CD8-positive, alpha-beta memory T cell (primary cell): ENCODE results near the gene AUTS2. TPM values are rescaled to one million over a fixed set of nuclear protein-coding genes. Genes with fewer than 3 reads are reported as not detected.

Source experiments
- CTCF ChIA-PET: fragments of 350-600 bp; sonication (Branson Sonifier 250); formaldehyde crosslinking; loops from one replicate; lab custom pipeline; 2021; ENCODE audit warnings: antibody characterized with exemption; lab: Charles Lee
- POLR2A ChIA-PET: fragments of 350-600 bp; sonication (Branson Sonifier 250); formaldehyde crosslinking; loops from one replicate; lab custom pipeline; 2021; ENCODE audit warnings: antibody characterized with exemption; lab: Charles Lee
- DNase-seq, 5 donors: peaks; one replicate each; pipeline versions ENCODE4 v3.0.0 to v3.0.0-alpha.2; 2020 to 2022; ENCODE audit warnings: mixed read lengths in 1 of 5
- H3K27ac ChIP-seq: one replicate; pipeline ENCODE4 v1.7.0; 2013; ENCODE audit warnings: low read depth, mild to moderate bottlenecking, low read length, moderate library complexity
- H3K27me3 ChIP-seq: 2 replicates; pipeline ENCODE4 v1.7.0; 2013; ENCODE audit warnings: low read length, mild to moderate bottlenecking; ENCODE audit not compliant: insufficient read depth, poor library complexity, severe bottlenecking
- H3K36me3 ChIP-seq: 2 replicates; pipeline ENCODE4 v1.7.0; 2013; ENCODE audit warnings: mild to moderate bottlenecking, low read length, moderate library complexity; ENCODE audit not compliant: insufficient read depth
- H3K4me1 ChIP-seq: 2 replicates; pipeline ENCODE4 v1.7.0; 2013; ENCODE audit warnings: mild to moderate bottlenecking, low read length, moderate library complexity; ENCODE audit not compliant: insufficient read depth
- H3K4me3 ChIP-seq: 2 replicates; pipeline ENCODE4 v1.7.0; 2013; ENCODE audit warnings: mild to moderate bottlenecking, low read length
- H3K9me3 ChIP-seq: 2 replicates; pipeline ENCODE4 v1.7.0; 2013; ENCODE audit warnings: mild to moderate bottlenecking, low read length
- H3K27ac Mint-ChIP-seq, 8 donors: one replicate each; pipeline ENCODE4 v1.8.0; 2020 to 2021; ENCODE audit warnings: mixed read lengths in 8 of 8, mild to moderate bottlenecking in 6 of 8, inconsistent platforms in 3 of 8, moderate library complexity in 3 of 8
- H3K27me3 Mint-ChIP-seq, 2 donors: one replicate each; pipeline ENCODE4 v1.8.0; 2020 to 2021; ENCODE audit warnings: mixed read lengths in 2 of 2, mild to moderate bottlenecking in 1 of 2, moderate library complexity in 1 of 2
- H3K36me3 Mint-ChIP-seq, 3 donors: one replicate each; pipeline ENCODE4 v1.8.0; 2020 to 2021; ENCODE audit warnings: mixed read lengths in 3 of 3, inconsistent platforms in 1 of 3, mild to moderate bottlenecking in 1 of 3
- H3K4me1 Mint-ChIP-seq, 3 donors: one replicate each; pipeline ENCODE4 v1.8.0; 2020 to 2021; ENCODE audit warnings: mixed read lengths in 3 of 3, inconsistent platforms in 1 of 3, mild to moderate bottlenecking in 1 of 3
- H3K4me3 Mint-ChIP-seq, 7 donors: one replicate each; pipeline ENCODE4 v1.8.0; 2020 to 2021; ENCODE audit warnings: mixed read lengths in 7 of 7, mild to moderate bottlenecking in 6 of 7, moderate library complexity in 4 of 7, inconsistent platforms in 2 of 7
- H3K9me3 Mint-ChIP-seq, 5 donors: one replicate each; pipeline ENCODE4 v1.8.0; 2020 to 2022; ENCODE audit warnings: mixed read lengths in 5 of 5, mild to moderate bottlenecking in 3 of 5, moderate library complexity in 2 of 5, inconsistent platforms in 1 of 5
- polyA plus RNA-seq: library from polyadenylated mRNA; unstranded; fragments of 300-500 nt; fragmentation: Illumina TruSeq; gene quantifications from one replicate; pipeline ENCODE4 v1.2.3, GENCODE V29; 2021
- total RNA-seq, 2 experiments: library from RNA; stranded (reverse); gene quantifications; one replicate each; pipeline ENCODE4 v1.2.3, GENCODE V29; 2021

AUTS2 gene
- total and polyA plus RNA-seq, 3 experiments from 2014 or later = 4.4 to 9.9 (median 5.3) TPM

DNA sequence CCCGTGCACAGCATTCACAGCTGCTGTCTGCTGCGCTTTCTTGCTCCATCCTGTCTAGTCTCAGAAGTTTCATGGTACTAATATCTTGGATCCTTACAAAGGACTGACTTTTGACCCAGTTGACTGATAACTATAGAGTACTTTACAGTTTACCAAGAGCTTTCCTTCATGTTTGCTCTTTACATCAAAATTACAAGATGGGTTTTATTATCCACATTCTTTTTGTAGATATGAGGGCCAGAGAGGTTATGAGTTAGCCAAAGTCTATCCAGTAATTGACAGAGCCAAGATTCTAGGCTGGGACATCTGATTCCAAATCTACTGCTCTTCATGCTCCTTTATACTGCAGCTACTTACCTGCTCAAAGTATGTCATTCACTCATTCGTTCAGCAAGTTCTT, 218.2 kb downstream of the AUTS2 start:
- peak overlapping the region in 1 of 8 donors; percentile 17 for H3K27ac Mint-ChIP-seq
- no peaks in the 10 kb centered on the region for H3K4me1 ChIP-seq
- no peak overlapping the region for H3K4me3 Mint-ChIP-seq
- no peaks in the 10 kb centered on the region for H3K27me3 ChIP-seq
- H3K36me3 ChIP-seq = no peaks in the 10 kb centered on the region
- H3K9me3 ChIP-seq = no peaks in the 10 kb centered on the region
- H3K36me3 Mint-ChIP-seq = no peaks in the 10 kb centered on the region
- no peak for DNase-seq
- no peak overlapping the region for H3K4me3 ChIP-seq
- no peaks in the 10 kb centered on the region for H3K9me3 Mint-ChIP-seq
- ChIA-PET POLR2A (no interaction called here), CTCF (interaction anchor here (0.6 kb wide), 1 partner anchor 20 kb away, joined by 3 read pairs; no protein-coding TSS in a partner anchor)
- H3K27ac ChIP-seq = no peak overlapping the region
- H3K4me1 Mint-ChIP-seq = no peaks in the 10 kb centered on the region
- H3K27me3 Mint-ChIP-seq = peaks cover 0 to 6% of the 10 kb centered on the region in 2 donors

DNA sequence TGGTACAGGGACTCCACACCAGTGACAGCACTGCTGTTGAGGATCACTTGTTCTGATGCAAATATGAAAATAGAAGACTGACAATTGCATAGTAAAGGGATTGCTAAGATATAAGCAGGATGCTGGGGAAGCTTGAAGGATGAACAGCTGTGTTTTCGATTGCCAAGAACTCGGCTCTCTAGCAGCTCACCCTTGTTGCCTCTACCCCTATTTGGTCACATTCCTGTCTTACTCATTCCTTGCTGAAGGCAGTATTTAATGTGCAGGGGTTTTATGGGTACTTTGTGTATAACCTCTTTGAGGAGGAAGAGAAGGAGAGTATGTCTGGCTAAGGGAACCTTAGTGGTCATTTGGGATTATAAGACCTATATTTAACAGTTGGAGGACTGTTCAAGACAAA, 218.8 kb downstream of the AUTS2 start:
- no peaks in the 10 kb centered on the region for H3K36me3 Mint-ChIP-seq
- no peak overlapping the region for H3K4me3 Mint-ChIP-seq
- no peaks in the 10 kb centered on the region for H3K4me1 Mint-ChIP-seq
- no peaks in the 10 kb centered on the region for H3K27me3 ChIP-seq
- peaks cover 0 to 6% of the 10 kb centered on the region in 2 donors for H3K27me3 Mint-ChIP-seq
- H3K27ac Mint-ChIP-seq = peak overlapping the region in 1 of 8 donors; percentile 73
- H3K4me3 ChIP-seq = no peak overlapping the region
- DNase-seq = no peak
- no peaks in the 10 kb centered on the region for H3K36me3 ChIP-seq
- H3K9me3 Mint-ChIP-seq = no peaks in the 10 kb centered on the region
- ChIA-PET POLR2A (no interaction called here), CTCF (no interaction called here)
- H3K9me3 ChIP-seq = no peaks in the 10 kb centered on the region
- no peaks in the 10 kb centered on the region for H3K4me1 ChIP-seq
- no peak overlapping the region for H3K27ac ChIP-seq

DNA sequence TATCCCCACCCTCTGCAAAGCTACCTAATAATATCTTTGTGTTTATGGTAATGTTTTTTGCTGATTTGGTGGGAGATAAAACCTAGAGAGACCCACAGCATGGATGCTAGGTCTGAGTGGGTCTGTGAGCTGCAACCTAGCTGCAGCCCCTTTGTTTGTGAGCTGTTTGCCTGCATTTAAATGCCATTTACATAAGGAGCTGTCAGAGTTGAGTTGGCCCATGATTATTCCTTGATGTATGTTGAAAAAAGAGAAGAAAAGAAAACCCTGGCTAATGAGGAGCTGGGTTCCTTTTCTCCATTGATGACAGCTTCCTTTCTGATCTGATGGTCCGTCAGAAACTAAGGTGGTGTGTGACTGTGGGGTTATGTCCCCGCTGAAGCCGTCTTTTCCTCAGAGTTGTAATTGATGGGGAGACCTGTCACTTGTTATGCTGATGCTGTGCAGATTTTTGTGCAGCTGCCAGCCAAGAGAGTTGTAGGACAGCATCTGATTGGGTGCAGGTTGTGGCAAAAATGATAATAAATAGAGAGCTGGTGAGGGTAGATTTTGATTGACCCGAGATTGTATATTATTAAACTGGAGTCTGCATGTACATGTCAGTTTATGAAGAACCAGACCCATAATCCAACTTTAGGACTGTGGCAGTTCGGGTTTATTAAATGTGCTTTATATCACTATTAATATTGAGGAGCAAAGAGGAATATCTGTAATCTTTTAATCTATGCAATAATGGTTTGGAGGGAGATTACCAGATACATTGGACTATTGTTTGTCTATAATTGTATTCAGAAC, 219.8 kb downstream of the AUTS2 start:
- POLR2A ChIA-PET = no interaction called here

GRCh38 chr7:69818636-69819332, 220.5 kb downstream of the AUTS2 start:
- Mint-ChIP-seq H3K27ac (peak overlapping the region in 1 of 8 donors; percentile 70), H3K4me3 (no peak overlapping the region)

More for the DNA sequence above, 219.8 kb downstream of the AUTS2 start:
- no peak for DNase-seq
- no peak overlapping the region for H3K4me3 Mint-ChIP-seq
- H3K36me3 Mint-ChIP-seq = no peaks in the 10 kb centered on the region
- Histone ChIP-seq H3K36me3 (no peaks in the 10 kb centered on the region), H3K9me3 (no peaks in the 10 kb centered on the region), H3K4me3 (no peak overlapping the region), H3K4me1 (no peaks in the 10 kb centered on the region), H3K27me3 (no peaks in the 10 kb centered on the region), H3K27ac (no peak overlapping the region)
- peaks cover 0 to 6% of the 10 kb centered on the region in 2 donors for H3K27me3 Mint-ChIP-seq
- H3K4me1 Mint-ChIP-seq = no peaks in the 10 kb centered on the region
- CTCF ChIA-PET = no interaction called here
- no peaks in the 10 kb centered on the region for H3K9me3 Mint-ChIP-seq
- H3K27ac Mint-ChIP-seq = no peak overlapping the region

DNA sequence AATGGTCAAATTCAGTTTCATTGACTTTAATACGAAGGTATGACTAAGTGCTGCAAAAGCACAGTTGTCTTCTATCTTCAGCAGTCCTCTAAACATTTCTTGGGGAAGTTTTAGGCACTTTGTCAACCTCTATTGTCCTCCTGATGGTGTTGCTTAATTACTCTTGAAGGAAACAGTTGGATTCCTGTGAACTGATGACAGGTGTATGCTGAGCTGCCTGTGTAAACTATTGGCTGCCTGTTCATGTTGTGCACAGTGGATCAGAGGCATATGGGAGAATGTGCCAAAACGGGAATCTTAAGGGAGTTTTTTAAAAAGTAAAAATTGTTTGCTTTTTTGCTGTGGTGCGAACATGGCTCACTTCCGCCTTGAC, 221.0 kb downstream of the AUTS2 start:
- peaks cover 0 to 5% (median under 1%) of the 10 kb centered on the region in 3 donors for H3K4me1 Mint-ChIP-seq
- POLR2A ChIA-PET = no interaction called here
- H3K27me3 Mint-ChIP-seq = peaks cover 0 to 6% of the 10 kb centered on the region in 2 donors
- DNase-seq = no peak
- Histone ChIP-seq H3K36me3 (no peaks in the 10 kb centered on the region), H3K27me3 (no peaks in the 10 kb centered on the region), H3K4me3 (no peak overlapping the region), H3K27ac (no peak overlapping the region), H3K9me3 (no peaks in the 10 kb centered on the region), H3K4me1 (no peaks in the 10 kb centered on the region)
- H3K36me3 Mint-ChIP-seq = no peaks in the 10 kb centered on the region
- CTCF ChIA-PET = interaction anchor here (1.4 kb wide), 1 partner anchor 13 kb away, joined by 3 read pairs; no protein-coding TSS in a partner anchor
- H3K27ac Mint-ChIP-seq = no peak overlapping the region
- no peak overlapping the region for H3K4me3 Mint-ChIP-seq
- H3K9me3 Mint-ChIP-seq = no peaks in the 10 kb centered on the region

More at GRCh38 chr7:69818636-69819332, 220.5 kb downstream of the AUTS2 start:
- Histone ChIP-seq H3K36me3 (no peaks in the 10 kb centered on the region), H3K4me1 (no peaks in the 10 kb centered on the region), H3K27ac (no peak overlapping the region), H3K9me3 (no peaks in the 10 kb centered on the region), H3K4me3 (no peak overlapping the region), H3K27me3 (no peaks in the 10 kb centered on the region)
- Mint-ChIP-seq H3K4me1 (peaks cover 0 to 4% (median 0%) of the 10 kb centered on the region in 3 donors), H3K9me3 (no peaks in the 10 kb centered on the region), H3K27me3 (peaks cover 0 to 6% of the 10 kb centered on the region in 2 donors), H3K36me3 (no peaks in the 10 kb centered on the region)
- no peak for DNase-seq
- ChIA-PET POLR2A (no interaction called here), CTCF (no interaction called here)

- CTCF ChIA-PET = interaction anchor here (1.4 kb wide), 1 partner anchor 14 kb away, joined by 3 read pairs; no protein-coding TSS in a partner anchor
- no peak for DNase-seq
- Mint-ChIP-seq H3K9me3 (no peaks in the 10 kb centered on the region), H3K27me3 (peaks cover 0 to 6% of the 10 kb centered on the region in 2 donors), H3K27ac (no peak overlapping the region), H3K4me3 (no peak overlapping the region), H3K36me3 (no peaks in the 10 kb centered on the region), H3K4me1 (peaks cover 7 to 16% (median 8%) of the 10 kb centered on the region in 3 donors)
- Histone ChIP-seq H3K4me3 (no peak overlapping the region), H3K27ac (no peak overlapping the region), H3K36me3 (no peaks in the 10 kb centered on the region), H3K9me3 (no peaks in the 10 kb centered on the region), H3K4me1 (no peaks in the 10 kb centered on the region), H3K27me3 (no peaks in the 10 kb centered on the region)
- POLR2A ChIA-PET = no interaction called here
Observed at GRCh38 chr7:69820479-69821192, 222.4 kb downstream of the AUTS2 start.

GRCh38 chr7:69822386-69822785, 224.1 kb downstream of the AUTS2 start:
- ChIA-PET POLR2A (no interaction called here), CTCF (interaction anchor here (1.5 kb wide), 1 partner anchor 8 kb away, joined by 4 read pairs; no protein-coding TSS in a partner anchor)
- Histone ChIP-seq H3K4me1 (no peaks in the 10 kb centered on the region), H3K27me3 (no peaks in the 10 kb centered on the region), H3K36me3 (no peaks in the 10 kb centered on the region), H3K4me3 (no peak overlapping the region), H3K27ac (no peak overlapping the region), H3K9me3 (no peaks in the 10 kb centered on the region)
- Mint-ChIP-seq H3K9me3 (no peaks in the 10 kb centered on the region), H3K4me3 (peak overlapping the region in 1 of 7 donors; percentile 7), H3K4me1 (peaks cover 7 to 16% (median 8%) of the 10 kb centered on the region in 3 donors), H3K36me3 (no peaks in the 10 kb centered on the region), H3K27ac (peak overlapping the region in 1 of 8 donors; percentile 11), H3K27me3 (peaks cover 2 to 5% of the 10 kb centered on the region in 2 donors)
- no peak for DNase-seq
